Measurements from ENCODE around the gene CSDE1.
"Not testable (repeated sequence)": the region's sequence is repeated elsewhere in the genome, so short reads cannot be mapped to it uniquely, and the experiment has no call there.

Gene CSDE1

DNA sequence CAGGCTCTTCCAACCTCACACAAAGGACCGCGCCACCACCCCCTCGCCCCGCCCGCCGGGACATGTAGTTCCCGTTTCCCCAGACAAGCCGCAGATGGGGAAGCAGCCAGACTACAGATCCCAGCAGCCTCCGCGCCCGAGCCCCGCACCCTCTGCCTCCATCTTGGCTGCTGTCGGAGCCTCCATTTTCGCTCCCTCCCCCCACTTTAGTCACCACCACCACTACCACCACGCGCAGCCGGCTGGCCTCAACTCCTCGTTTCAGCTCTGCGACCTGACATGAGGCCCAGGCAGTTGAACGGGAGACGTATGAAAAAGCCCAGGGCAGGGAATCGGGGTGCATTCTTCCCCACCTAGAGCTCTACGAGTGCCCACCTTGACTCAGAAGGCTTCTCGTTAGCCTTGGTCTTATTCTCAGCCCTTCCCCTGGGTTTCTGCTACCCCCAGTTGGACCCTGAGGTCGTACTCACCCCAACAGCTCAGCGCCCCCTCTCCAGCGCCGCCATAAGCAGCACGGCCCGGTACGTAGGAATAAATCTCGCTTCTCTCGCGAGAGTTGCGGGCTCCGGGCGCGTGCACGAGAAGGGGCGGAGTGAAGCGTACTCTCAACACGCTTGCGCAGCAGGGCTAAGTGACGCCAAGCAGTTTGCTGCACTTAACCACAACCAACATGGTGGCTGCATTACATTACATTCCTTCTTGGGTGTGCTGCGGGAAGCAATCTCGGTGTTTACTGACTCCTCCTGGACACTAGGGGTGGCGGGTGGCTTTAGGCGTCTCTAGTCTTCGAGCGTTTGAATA lies at the start of gene CSDE1:
TSS of gene CSDE1 (minus strand) at position 530 of the 801 bp plus-strand sequence. CDS start 18,094 bp downstream, outside the sequence.
- DNase-seq: peak; percentile 97

DNA sequence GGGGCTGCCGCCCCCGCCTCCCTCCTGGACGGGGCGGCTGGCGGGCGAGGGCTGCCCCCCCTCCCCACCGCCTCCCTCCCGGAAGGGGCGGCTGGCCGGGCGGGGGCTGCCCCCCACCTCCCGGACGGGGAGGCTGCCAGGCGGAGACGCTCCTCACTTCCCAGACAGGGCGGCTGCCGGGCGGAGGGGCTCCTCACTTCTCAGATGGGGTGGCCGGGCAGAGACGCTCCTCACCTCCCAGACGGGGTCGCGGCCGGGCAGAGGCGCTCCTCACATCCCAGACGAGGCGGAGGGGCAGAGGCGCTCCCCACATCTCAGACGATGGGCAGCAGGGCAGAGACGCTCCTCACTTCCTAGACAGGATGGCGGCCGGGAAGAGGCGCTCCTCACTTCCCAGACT lies 46.7 kb upstream of the CSDE1 start:
- not testable (repeated sequence) for DNase-seq

DNA sequence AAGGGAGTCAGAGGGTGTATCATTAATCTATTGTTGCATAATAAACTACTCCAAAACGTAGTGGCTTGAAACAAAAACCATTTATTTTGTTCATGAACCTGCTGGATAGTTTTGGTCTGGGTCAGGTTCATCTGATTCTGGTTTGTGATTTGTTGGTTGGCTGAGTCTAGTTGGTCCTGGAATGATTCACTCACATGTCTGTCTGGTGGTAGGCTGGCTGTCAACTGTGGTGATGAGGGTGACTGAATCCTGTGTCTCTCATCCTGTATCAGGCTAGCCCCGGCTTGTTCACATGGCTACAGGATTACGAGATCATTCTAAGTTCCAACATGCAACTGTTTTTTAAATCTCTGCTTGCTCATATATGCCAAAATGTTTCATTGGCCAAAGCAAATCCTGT lies 45.2 kb upstream of the CSDE1 start:
- no peak for DNase-seq

DNA sequence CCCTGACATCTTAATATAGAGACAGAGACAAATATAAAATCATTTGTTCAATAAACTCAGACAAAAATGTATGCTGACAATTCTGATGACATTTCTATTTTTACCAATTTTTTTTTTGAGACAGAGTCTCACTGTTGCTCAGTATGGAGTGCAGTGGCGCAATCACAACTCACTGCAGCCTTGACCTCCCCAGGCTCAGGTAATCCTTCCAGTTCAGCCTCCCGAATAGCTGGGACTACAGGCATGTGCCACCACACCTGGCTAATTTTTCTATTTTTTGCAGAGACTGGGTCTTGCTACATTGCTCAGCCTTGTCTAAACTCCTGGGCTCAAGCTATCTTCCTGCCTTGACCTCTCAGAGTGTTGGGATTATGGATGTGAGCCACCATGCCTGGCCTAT lies 36.3 kb upstream of the CSDE1 start:
- no peak for DNase-seq

DNA sequence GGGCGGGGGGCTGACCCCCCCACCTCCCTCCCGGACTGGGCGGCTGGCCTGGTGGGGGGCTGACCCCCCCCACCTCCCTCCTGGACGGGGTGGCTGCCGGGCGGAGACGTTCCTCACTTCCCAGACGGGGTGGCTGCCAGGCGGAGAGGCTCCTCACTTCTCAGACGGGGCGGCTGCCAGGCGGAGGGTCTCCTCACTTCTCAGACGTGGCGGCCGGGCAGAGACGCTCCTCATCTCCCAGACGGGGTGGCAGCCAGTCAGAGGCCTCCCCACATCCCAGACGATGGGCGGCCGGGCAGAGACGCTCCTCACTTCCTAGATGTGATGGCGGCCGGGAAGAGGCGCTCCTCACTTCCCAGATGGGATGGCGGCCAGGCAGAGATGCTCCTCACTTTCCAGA lies 32.8 kb upstream of the CSDE1 start:
- DNase-seq: not testable (repeated sequence)

DNA sequence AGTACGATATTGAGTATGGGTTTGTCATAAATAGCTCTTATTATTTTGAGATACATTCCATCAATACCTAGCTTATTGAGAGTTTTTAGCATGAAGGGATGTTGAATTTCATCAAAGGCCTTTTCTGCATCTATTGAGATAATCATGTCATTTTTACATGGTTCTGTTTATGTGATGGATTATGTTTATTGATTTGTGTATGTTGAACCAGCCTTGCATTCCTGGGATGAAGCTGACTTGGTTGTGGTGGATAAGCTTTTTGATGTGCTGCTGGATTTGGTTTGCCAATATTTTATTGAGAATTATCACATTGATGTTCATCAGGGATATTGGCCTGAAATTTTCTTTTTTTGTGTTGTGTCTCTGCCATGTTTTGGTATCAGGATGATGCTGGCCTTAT lies 28.7 kb upstream of the CSDE1 start:
- DNase-seq: not testable (repeated sequence)

DNA sequence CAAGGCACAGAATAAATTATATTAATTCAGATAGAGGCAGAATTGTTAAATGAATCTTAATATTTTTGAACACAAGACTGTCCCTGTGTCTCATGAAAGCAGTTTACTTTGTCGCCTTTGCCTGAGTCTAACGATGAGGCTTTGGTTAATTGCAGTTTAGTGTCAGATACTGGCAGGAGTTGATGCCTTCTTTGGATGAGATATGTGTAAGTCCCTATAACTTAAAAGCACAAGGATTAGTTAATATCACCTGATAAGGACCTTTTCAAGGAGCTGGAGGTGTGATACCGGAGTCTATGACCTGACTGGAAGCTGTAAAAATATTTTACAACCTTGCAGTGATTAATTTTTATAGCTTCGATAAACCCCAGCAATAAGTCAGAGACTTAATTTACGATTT lies 24.7 kb upstream of the CSDE1 start:
- no peak for DNase-seq

DNA sequence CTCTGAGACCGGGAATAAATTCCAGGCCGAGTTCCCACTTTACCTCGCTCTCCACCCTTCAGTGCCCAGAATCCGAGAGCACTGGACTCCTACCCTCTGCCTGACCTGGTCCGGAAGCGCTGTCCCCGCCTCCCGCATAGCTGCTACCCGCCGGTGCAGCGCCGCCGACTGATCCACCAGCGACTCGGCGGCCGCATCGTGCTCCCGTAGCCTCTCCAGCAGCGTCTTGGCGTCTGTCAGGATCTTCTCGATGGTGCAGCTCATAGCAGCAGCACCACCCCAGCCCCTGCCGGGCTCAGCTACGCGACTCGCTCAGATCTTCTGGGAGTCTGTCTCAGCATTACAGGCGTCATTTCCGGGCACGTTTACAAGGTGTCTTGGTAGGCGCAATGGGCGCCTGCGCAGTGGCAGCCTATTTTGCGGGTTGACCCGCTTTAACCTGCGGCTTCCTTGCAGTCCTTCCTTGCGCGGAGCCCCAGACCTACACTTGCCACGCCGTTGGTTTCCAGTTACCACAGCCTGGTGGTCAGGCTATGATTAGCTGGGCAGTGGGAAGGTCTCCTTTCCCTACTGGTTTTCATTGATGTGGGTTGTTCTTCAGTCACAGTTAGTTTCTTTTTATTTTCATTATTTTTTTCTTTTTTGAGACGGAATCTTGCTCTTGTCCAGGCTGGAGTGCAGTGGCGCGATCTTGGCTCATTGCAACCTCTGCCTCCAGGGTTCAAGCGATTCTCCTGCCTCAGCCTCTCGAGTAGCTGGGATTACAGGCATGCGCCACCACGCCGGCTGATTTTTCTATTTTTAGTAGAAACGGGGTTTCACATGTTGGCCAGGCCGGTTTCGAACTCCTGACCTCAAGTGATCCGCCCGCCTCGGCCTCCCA lies 22.8 kb upstream of the CSDE1 start, which contains the start of gene SIKE1:
TSS of gene SIKE1 (minus strand) at position 342 of the 883 bp plus-strand sequence. CDS start at position 264, 78 bp downstream.
- DNase-seq: peak; percentile 95

DNA sequence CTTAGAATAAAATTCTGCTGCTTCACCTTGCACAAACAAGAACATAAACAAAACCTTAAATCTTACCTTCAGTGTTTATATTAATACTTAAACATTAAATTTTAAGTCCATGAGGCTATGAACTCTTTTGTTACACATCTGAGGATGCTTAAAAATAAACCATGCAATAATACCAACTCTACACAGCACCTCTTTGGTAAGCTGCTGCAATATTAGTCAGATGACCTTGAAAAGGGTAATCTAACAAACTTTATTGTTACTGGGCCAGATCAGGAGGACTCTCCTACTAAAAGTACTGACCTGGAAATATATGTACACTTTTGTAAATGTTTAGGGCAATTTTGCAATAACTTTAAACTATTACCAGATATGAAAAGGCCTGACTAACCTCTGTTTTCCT lies 21.9 kb upstream of the CSDE1 start:
- DNase-seq: no peak

DNA sequence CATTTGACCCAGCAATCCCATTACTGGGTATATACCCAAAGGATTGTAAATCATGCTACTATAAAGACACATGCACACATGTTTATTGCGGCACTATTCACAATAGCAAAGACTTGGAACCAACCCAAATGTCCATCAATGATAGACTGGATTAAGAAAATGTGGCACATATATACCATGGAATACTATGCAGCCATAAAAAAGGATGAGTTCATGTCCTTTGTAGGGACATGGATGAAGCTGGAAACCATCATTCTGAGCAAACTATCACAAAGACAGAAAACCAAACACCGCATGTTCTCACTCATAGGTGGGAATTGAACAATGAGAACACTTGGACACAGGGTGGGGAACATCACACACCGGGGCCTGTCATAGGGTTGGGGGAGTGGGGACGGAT lies 18.9 kb upstream of the CSDE1 start:
- not testable (repeated sequence) for DNase-seq

DNA sequence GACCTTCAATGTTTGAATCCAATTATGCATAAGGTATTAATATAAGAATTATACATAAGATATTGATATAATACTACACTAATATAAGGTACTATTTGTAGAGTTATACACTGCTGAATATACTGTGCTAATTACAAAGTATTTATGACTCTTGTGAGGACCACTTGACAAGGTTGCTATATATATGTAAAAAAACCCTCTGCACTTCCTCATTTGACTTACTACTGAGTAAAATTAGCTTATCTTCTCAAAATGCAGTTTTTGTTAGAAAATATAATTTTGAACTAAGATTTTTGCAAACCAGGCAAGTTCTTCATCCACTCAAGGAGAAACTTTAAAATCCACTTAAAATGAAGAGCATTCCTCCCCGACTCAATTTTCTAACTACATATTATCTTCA lies 14.2 kb upstream of the CSDE1 start:
- no peak for DNase-seq

DNA sequence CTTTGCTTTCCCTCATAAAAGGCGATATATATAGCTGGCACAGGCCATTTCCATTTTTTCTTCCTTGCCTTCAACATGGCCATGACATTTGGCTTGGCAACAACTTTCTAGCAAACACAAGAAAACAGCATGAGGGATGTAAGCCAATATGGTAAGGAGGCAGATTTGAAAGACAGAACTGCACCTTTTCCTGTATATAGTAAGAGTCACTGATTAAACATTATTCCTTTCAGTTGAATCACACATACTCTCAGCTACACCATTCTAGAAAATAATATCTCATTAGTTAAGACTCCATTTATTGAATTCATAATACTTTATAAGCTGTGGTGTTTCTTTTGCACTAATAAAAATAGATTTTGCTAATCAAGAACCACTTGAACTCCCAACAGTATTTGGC lies 13.2 kb upstream of the CSDE1 start:
- no peak for DNase-seq

DNA sequence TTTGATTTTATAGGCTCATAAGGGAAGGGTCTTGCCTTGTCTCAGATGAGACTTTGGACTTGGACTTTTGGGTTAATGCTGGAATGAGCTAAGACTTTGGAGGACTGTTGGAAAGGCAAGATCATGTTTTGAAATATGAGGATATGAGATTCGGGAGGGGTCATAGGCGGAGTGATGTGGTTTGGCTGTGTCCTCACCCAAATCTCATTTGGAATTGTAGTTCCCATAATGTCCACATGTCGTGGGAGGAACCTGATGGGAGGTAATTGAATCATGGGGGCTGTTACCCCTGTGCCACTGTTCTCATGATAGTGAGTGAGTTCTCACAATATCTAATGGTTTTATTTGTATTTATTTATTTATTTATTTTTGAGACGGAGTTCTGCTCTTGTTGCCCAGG lies 6.9 kb upstream of the CSDE1 start:
- DNase-seq: no peak

DNA sequence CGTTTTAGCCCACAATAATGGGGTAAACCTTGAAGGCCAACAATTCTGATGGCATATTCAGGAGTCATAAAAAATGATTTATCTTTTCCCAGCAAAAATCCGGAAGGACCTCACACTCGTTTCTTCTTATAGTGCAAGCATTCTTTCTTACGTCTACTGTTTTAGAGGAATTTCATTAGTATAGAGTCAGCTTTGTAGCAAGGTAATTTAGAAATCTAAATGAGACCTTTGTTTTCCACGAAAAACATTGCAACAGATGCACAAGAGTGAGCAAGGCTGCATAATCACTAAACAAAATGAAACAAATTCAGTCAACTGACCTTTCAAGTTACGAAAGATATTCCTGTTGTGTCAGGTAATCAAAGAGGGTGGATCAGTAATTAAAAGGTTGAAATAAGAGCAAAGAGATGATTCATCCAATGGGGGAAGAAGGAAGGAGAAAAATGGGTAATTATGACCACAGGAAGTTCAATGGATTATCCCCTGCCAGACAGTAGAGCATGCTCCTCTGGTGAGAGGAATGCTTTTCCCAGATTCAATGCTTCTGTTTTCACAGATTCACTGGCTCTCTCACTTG lies 560 bp upstream of the CSDE1 start:
- DNase-seq: no peak

DNA sequence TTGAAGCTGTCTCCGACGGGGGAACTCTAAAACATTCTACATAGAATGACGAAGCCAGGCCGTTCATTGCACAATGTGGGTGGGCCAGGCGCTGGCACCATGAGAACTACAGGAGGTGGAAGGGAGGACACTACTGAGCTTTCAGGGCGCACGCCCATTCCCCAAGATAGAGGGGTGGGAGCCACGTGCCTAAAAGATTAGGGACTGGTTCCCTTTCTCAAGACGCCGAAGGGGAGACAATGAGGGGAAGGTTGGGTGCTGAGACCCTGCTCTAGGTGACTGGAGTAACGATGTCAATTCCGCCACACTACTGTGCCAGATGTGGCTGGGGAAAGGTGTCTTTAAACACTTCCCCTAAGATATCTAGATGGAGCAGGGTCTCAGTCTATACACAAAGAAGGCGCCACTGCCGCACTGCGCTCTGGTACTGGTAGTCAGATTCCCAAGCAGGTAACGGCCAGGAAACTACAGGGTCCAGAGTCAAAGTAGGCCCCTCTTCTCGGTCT lies 782 bp downstream of the CSDE1 start:
- peak; percentile 22 for DNase-seq

DNA sequence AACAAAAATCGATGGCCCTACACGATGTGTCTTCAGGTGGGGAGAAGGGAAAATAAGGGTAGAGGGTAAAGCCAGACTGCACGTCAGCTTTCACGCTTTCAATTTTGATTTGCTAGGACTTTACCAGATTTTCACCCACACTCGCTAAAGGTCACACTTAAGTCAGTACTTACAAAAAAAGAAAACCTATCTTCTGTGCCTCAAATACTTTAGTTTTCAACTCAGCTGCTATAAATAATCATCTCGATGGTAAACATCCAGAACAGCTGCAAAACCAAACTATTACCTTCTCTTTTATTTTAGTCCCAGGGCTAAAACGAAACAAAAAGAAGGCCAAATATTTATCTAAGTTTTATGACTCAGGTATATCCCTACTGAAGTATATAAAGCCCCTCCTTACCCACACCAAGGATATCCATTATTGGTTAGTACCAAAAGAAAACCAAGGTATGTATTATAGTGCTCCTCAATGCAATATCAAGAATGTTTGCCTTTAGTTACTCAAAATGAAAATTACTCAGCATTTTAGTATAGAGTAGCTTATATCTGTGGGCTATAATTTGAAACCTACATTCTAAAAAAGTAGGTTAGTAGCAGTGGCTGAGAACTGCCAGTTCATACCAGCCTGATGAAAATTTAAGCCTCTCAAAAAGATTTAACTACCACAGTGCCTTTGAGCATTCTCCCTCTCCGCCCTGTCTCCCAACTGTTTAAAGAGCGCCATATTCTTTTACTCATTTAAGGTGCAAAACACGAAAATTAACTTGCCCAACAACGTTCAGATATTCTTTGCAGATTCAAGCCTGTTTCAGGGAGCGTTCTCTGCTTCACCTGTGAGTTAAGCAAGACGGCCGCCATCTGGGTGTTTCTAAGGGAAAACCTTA lies 1.5 kb downstream of the CSDE1 start:
- DNase-seq: no peak

DNA sequence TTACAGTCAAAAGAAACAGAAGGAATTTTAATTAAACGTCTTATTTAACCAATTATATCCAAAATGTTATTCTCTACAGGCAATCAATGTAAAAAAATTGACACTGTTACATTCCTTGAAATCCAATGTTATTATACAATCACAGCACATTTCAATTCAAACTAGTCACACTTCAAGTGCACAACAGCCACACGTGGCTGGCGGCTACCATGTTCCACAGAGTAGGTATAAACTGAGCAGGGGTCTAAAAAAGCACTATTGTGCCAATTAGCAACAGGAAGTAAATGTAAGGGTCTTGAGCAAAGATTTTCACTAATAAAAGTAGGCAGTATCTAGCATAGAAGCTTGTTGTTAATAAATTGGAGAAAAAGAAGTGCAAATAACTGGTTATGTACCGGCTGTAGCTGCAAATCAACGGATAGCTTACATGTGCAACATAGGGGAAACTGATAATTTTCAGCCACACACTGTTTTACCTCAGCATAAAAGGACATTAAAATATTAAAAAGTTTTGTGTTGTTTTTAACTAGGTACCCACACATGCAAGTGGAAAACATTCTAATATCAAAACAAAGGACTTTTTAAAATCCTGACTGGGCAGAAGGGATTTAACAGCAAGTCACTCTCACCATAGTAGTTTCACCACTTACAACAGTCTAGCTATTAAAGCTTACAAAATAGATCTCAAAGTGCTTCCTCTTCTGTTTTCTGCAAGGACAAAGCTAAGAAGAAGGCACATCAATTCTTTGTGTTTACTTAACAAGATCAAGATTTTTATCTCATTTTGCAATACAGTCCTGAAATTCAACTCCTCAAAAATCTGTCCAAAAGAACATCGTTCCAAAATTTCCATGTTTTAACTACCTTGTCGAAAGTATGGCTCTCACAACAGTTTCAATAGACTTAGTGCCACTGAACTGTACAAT lies 2.5 kb downstream of the CSDE1 start:
- no peak for DNase-seq

DNA sequence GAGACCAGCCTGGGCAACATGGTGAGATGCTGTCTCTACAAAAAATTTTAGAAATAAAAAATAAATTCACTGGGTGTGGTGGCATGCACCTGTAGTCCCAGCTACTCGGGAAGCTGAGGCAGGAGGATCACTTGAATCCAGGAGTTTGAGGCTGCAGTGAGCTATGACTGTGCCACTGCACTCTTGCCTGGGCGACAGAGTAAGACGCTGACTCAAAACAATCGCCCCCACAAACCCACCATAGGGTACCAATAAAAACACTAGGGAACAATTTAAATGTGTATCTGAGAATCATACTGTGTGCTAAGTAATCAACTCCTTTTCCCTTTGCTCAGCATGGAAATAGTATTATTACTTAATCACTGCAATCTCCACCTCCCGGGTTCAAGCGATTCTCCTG lies 4.1 kb downstream of the CSDE1 start:
- not testable (repeated sequence) for DNase-seq

DNA sequence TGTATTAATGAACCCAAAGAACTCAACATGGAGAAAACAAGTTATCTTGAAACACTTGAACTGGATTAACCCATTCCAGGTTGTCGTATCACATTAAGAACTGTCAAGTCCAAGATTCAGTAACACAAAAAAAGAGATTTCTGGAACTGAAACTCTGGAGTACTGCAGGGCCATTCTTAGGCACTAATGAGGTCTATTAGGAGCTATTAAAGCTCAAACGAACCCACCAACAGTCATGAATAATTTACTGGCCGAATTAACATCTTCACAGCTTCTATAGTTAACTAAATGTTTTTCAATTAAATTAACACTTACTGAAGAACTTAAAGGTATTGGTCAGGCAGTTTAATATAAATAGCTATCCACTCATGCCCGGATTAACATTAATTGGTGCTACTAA lies 4.6 kb downstream of the CSDE1 start:
- no peak for DNase-seq

DNA sequence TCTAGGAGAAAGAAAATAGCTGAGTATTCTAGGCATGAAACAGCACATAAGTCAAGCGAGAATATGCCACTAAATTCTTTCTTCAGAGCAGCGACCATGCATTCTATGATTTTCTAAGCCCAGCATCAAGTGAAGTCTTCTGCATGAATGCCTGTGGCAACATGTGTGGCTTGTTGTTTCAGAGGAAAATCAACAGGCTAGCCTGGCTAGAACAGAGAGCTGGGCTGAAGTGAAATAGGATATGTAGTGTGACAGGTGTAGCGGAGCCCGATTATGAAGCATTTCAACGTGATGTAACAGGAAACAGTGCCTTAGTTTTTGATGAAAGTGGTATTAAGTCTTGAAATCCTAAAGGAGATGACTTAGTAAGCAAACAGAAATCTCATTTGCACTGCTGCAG lies 7.0 kb downstream of the CSDE1 start:
- no peak for DNase-seq

DNA sequence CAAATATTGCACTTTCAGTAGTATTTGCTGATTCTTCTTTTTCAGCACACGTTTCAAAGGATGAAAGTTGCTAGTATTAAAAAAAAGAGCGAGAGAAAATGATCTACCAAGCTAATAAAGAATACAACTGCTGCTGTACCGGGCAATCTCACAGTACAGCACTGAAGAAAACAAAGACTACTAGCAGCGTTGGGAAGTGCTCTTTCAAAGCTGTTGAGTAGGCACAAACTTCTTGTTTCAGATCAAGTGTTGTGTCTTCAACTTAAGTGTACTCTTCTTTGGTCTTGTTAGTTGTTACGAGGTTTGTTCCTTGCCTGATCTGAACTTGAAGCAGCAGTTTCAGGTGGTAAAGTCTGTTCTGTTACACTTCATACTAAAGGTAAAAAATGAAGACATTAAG lies 7.9 kb downstream of the CSDE1 start:
- DNase-seq: no peak

Measured in CD4-positive, alpha-beta T cell treated with Interferon gamma for 1 hour (primary cell).